Activated naive CD8-positive, alpha-beta T cell treated with anti-CD3 and anti-CD28 coated beads, Interleukin-2, amount 10 ng/mL, durations not matched to agents 7 days and 5 days (primary cell): ENCODE measurements around the gene AWAT1. TPM values are rescaled to one million over a fixed set of nuclear protein-coding genes. Genes with fewer than 3 reads are reported as not detected.
A peak's percentile ranks its signal among the peaks of the same experiment; 100 is the strongest.
"Not testable (repeated sequence)": the region's sequence is repeated elsewhere in the genome, so short reads cannot be mapped to it uniquely, and the experiment has no call there.

ENCODE experiments used
- ATAC-seq: fragments of 150-1000 bp; cut with Tn5 transposase; one replicate; pipeline ENCODE4 v1.10.0; 2021; ENCODE audit warnings: low read depth, moderate library complexity
- POLR2A ChIA-PET: fragments of 350-600 bp; sonication (Branson Sonifier 250); formaldehyde crosslinking; loops from one replicate; lab custom pipeline; 2021; ENCODE audit warnings: antibody characterized with exemption; lab: Charles Lee
- DNase-seq: peaks from one replicate; pipeline ENCODE4 v3.0.0; 2021
- H3K27ac Mint-ChIP-seq: one replicate; pipeline ENCODE4 v1.8.0; 2022; ENCODE audit warnings: mild to moderate bottlenecking, mixed read lengths
- H3K27me3 Mint-ChIP-seq: one replicate; pipeline ENCODE4 v1.8.0; 2022; ENCODE audit warnings: mild to moderate bottlenecking, moderate library complexity, mixed read lengths
- H3K36me3 Mint-ChIP-seq: one replicate; pipeline ENCODE4 v1.8.0; 2021; ENCODE audit warnings: mild to moderate bottlenecking, mixed read lengths
- H3K4me1 Mint-ChIP-seq: one replicate; pipeline ENCODE4 v1.8.0; 2021; ENCODE audit warnings: mixed read lengths
- H3K4me3 Mint-ChIP-seq: one replicate; pipeline ENCODE4 v1.8.0; 2022; ENCODE audit warnings: mild to moderate bottlenecking, moderate library complexity, mixed read lengths
- H3K9me3 Mint-ChIP-seq: one replicate; pipeline ENCODE4 v1.8.0; 2021; ENCODE audit warnings: mixed read lengths
- total RNA-seq, 2 experiments: library from RNA; stranded (reverse); gene quantifications; one replicate each; pipeline ENCODE4 v1.2.3, GENCODE V29; 2021

The AWAT1 gene
- total RNA-seq, result not detected

DNA sequence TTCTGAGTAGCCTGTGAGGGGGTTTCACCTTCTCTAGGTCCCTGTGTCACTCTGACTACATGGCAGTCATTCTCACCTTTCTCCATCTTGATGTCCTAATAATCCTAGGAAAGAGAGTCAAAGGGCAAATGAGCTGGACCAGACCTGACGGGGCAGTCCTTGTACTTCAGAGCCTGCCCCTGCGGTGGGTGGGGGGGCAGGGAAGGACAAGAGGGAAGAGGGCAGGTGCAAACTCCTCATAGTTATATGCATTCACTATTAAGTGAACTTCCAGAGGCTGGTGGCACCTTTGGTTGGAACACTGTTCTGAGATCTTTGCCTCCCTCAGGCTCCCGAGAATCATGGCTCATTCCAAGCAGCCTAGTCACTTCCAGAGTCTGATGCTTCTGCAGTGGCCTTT is at the start of gene AWAT1:
AWAT1 (plus strand) TSS at position 301 of the 400 bp plus-strand sequence; CDS start at position 342, 41 bp downstream.
- no peak for ATAC-seq
- no peaks in the 10 kb centered on the region for H3K9me3 Mint-ChIP-seq
- POLR2A ChIA-PET, result no interaction called here
- H3K27ac Mint-ChIP-seq, result no peak within 1 kb of the TSS
- peaks cover 3% of the 10 kb centered on the region for H3K4me1 Mint-ChIP-seq
- H3K27me3 Mint-ChIP-seq, result no peaks in the 10 kb centered on the region
- H3K4me3 Mint-ChIP-seq, result no peak within 1 kb of the TSS
- H3K36me3 Mint-ChIP-seq, result no peaks in the 10 kb centered on the region
- no peak for DNase-seq

DNA sequence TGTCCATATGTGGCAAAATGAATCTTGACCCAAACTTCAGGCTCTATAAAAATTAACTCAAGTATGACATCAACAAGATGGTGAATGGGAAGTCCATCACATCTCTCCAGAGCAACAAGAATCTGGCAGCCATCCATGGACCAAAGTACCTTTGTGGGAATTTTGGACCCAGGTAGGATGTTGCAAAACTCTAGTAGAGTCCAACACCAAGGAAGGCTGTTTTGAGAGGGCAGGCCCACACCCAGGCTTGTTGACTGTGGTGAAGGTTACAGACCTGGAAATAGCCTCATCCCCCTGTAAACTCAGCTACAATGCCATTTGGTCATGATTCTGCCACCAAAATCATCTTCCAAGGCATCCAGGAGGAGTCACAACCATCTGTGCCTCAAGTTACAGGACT is 44.2 kb upstream of the AWAT1 start:
- H3K36me3 Mint-ChIP-seq, result no peaks in the 10 kb centered on the region
- no peak overlapping the region for H3K4me3 Mint-ChIP-seq
- H3K4me1 Mint-ChIP-seq, result no peaks in the 10 kb centered on the region
- peaks cover 18% of the 10 kb centered on the region for H3K27me3 Mint-ChIP-seq
- POLR2A ChIA-PET, result no interaction called here
- DNase-seq (no peak), ATAC-seq (no peak)
- H3K9me3 Mint-ChIP-seq, result no peaks in the 10 kb centered on the region
- no peak overlapping the region for H3K27ac Mint-ChIP-seq

GRCh38 chrX:70196961-70197720 is 37.3 kb upstream of the AWAT1 start:
- Mint-ChIP-seq H3K9me3 (no peaks in the 10 kb centered on the region), H3K4me3 (peak overlapping the region; percentile 61), H3K36me3 (no peaks in the 10 kb centered on the region), H3K27ac (no peak overlapping the region), H3K27me3 (peaks cover 8% of the 10 kb centered on the region), H3K4me1 (peaks cover 3% of the 10 kb centered on the region)
- ATAC-seq (peak; percentile 61), DNase-seq (peak; percentile 27)
- POLR2A ChIA-PET, result no interaction called here

DNA sequence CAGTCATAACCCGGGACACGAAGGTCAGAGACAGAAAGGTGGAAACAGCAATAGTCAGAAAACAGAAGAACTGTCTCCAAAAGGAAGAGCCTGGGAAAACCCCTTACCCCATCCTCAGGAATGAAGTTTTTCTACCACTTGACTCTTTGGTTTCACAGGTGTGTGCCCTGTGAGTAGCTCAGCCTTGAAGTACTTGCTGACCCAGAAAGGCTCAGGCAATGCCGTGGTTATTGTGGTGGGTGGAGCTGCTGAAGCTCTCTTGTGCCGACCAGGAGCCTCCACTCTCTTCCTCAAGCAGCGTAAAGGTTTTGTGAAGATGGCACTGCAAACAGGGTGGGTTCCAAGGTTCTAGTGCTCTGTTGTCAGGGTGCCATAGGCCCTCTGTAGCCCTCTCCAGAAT is 32.7 kb upstream of the AWAT1 start:
- Mint-ChIP-seq H3K27ac (no peak overlapping the region), H3K27me3 (no peaks in the 10 kb centered on the region), H3K4me1 (peaks cover 3% of the 10 kb centered on the region), H3K4me3 (no peak overlapping the region), H3K36me3 (no peaks in the 10 kb centered on the region), H3K9me3 (no peaks in the 10 kb centered on the region)
- ATAC-seq (no peak), DNase-seq (no peak)
- POLR2A ChIA-PET, result no interaction called here

DNA sequence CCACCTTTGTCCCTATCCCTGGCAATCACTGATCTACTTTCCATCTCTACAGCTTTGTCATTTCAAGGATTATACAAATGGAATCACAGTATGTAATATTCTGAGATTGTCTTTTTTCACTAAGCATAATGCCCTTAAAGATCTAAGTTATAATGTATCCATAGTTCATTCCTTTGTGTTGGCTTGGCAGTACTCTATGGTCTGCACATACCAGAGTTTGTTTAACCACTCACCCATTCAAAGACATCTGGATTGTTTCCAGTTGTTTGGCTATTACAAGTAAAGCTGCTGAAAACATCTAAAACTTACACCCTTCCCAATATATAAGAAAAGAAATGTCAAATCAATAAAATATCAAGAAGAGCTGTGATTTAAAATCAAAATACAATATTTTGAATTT is 26.0 kb upstream of the AWAT1 start:
- H3K27ac Mint-ChIP-seq, result no peak overlapping the region
- no peak for ATAC-seq

DNA sequence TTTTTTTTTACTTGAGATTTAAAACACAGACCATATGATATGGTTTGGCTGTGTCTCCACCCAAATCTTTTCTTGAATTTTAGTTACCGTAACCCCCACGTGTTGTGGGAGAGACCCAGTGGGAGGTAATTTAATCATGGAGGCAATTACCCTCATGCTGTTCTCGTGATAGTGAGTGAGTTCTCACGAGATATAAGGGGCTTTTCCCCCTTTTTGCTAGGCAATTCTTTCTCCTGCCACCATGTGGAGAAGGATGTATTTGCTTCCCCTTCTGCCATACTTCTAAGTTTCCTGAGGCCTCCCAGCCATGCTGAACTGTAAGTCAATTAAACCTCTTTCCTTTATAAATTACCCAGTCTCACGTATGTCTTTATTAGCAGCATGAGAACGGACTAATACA is 24.9 kb upstream of the AWAT1 start:
- H3K4me1 Mint-ChIP-seq, H3K27ac Mint-ChIP-seq, H3K4me3 Mint-ChIP-seq, ATAC-seq, POLR2A ChIA-PET, DNase-seq, H3K36me3 Mint-ChIP-seq, H3K9me3 Mint-ChIP-seq, H3K27me3 Mint-ChIP-seq: not testable (repeated sequence)

More for the DNA sequence above, 26.0 kb upstream of the AWAT1 start:
- Mint-ChIP-seq H3K4me3 (no peak overlapping the region), H3K9me3 (no peaks in the 10 kb centered on the region), H3K27me3 (peaks cover 7% of the 10 kb centered on the region), H3K4me1 (no peaks in the 10 kb centered on the region), H3K36me3 (no peaks in the 10 kb centered on the region)
- POLR2A ChIA-PET, result no interaction called here
- no peak for DNase-seq

GRCh38 chrX:70219938-70220764 is 14.3 kb upstream of the AWAT1 start:
- H3K27me3 Mint-ChIP-seq, result peaks cover 4% of the 10 kb centered on the region
- no peak overlapping the region for H3K27ac Mint-ChIP-seq
- ATAC-seq (no peak), DNase-seq (no peak)
- POLR2A ChIA-PET, result no interaction called here
- no peaks in the 10 kb centered on the region for H3K36me3 Mint-ChIP-seq
- H3K4me3 Mint-ChIP-seq, result no peak overlapping the region
- H3K9me3 Mint-ChIP-seq, result no peaks in the 10 kb centered on the region
- no peaks in the 10 kb centered on the region for H3K4me1 Mint-ChIP-seq

GRCh38 chrX:70226048-70226447 is 8.4 kb upstream of the AWAT1 start:
- Mint-ChIP-seq H3K27me3 (peaks cover 4% of the 10 kb centered on the region), H3K27ac (no peak overlapping the region), H3K36me3 (no peaks in the 10 kb centered on the region), H3K9me3 (no peaks in the 10 kb centered on the region), H3K4me1 (no peaks in the 10 kb centered on the region), H3K4me3 (no peak overlapping the region)
- POLR2A ChIA-PET, result no interaction called here
- no peak for ATAC-seq
- no peak for DNase-seq

DNA sequence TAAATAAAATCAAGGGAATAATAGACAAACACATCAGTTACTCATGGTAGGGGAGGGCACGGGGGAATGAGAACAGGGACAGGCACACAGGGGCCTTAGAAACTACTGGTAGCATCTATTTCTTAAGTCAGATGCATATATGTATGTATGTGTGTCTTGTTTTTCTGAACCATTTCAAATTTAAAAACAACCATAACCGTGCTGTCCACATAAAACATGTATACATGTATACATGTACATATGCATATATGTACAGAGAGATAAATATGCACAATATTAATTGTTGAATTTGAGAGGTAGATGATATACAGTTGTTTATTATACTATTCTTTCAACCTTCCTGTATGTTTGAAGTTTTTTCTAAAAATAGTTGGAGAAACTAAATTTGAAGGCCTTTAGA is 7.8 kb upstream of the AWAT1 start:
- POLR2A ChIA-PET, result no interaction called here
- H3K9me3 Mint-ChIP-seq, result no peaks in the 10 kb centered on the region
- no peak for ATAC-seq
- DNase-seq, result no peak
- no peaks in the 10 kb centered on the region for H3K36me3 Mint-ChIP-seq
- H3K4me3 Mint-ChIP-seq, result no peak overlapping the region
- no peak overlapping the region for H3K27ac Mint-ChIP-seq
- peaks cover 2% of the 10 kb centered on the region for H3K27me3 Mint-ChIP-seq
- no peaks in the 10 kb centered on the region for H3K4me1 Mint-ChIP-seq

DNA sequence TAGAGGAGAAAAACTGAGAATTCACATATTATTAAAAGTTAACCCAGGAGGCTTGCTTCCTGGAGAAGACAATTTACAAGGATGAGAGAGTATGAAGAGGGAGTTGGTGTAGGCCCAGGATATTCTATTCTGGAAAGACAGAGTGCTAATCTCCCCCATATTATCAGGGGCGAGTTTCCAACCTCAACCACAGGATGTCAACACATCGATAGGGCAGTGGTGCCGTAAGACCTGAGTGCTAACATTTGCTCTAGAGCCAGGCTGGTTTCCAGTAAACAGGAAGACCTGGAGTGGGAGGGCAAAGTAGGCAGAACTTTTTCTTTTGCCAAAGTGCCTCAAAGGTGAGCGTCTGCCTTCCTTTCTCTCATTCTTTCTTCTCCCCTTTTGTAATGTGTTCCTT is 2.8 kb upstream of the AWAT1 start:
- ATAC-seq, result no peak
- H3K9me3 Mint-ChIP-seq, result no peaks in the 10 kb centered on the region
- POLR2A ChIA-PET, result no interaction called here
- DNase-seq, result no peak
- peaks cover 3% of the 10 kb centered on the region for H3K4me1 Mint-ChIP-seq
- no peak overlapping the region for H3K27ac Mint-ChIP-seq
- H3K4me3 Mint-ChIP-seq, result no peak overlapping the region
- no peaks in the 10 kb centered on the region for H3K36me3 Mint-ChIP-seq
- H3K27me3 Mint-ChIP-seq, result no peaks in the 10 kb centered on the region

GRCh38 chrX:70240751-70241150 is 6.3 kb downstream of the AWAT1 start:
- POLR2A ChIA-PET, result no interaction called here

DNA sequence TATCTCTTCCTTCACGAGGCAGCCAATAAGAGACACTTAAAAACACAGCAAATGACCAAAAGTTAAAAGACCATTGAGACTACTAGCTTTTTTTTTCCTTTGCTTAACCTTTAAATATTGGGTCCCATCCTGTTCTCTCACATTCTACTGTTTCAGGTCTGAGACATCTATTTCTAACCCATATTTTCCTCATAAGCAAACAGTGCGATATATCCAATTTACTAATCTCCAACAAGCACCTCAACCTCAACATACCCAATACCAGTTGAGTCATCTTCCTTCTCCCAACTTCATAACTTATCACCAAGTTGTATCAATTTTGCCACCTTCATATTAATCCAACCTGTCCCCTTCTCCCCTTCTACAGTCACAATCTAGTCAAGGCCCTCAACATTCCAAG is 7.0 kb downstream of the AWAT1 start:
- H3K27me3 Mint-ChIP-seq, result no peaks in the 10 kb centered on the region
- H3K4me3 Mint-ChIP-seq, result no peak overlapping the region
- DNase-seq (no peak), ATAC-seq (no peak)
- no peaks in the 10 kb centered on the region for H3K4me1 Mint-ChIP-seq
- H3K27ac Mint-ChIP-seq, result no peak overlapping the region
- H3K36me3 Mint-ChIP-seq, result no peaks in the 10 kb centered on the region
- POLR2A ChIA-PET, result no interaction called here
- no peaks in the 10 kb centered on the region for H3K9me3 Mint-ChIP-seq

More at GRCh38 chrX:70240751-70241150, 6.3 kb downstream of the AWAT1 start:
- Mint-ChIP-seq H3K27me3 (no peaks in the 10 kb centered on the region), H3K4me1 (no peaks in the 10 kb centered on the region), H3K36me3 (no peaks in the 10 kb centered on the region), H3K4me3 (no peak overlapping the region), H3K9me3 (no peaks in the 10 kb centered on the region), H3K27ac (no peak overlapping the region)
- no peak for ATAC-seq
- no peak for DNase-seq

DNA sequence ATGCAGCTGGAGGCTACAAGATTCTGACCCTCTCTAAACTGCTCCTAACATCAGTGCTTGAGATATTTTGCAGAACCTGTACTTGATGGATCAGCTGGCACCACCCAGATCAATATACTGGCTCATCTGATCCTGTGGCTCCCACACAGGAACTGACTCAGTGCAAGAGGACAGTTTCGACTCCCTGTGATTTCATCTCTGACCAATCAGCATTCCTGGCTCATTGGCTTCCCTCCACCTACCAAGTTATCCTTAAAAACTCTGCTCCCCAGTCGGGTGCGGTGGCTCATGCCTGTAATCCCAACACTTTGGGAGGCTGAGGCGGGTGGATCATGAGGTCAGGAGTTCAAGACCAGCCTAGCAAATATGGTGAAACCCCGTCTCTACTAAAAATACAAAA is 9.1 kb downstream of the AWAT1 start:
- H3K36me3 Mint-ChIP-seq, H3K27ac Mint-ChIP-seq, DNase-seq, H3K9me3 Mint-ChIP-seq, ATAC-seq, POLR2A ChIA-PET, H3K27me3 Mint-ChIP-seq, H3K4me3 Mint-ChIP-seq, H3K4me1 Mint-ChIP-seq: not testable (repeated sequence)

GRCh38 chrX:70244881-70245280 is 10.4 kb downstream of the AWAT1 start:
- Mint-ChIP-seq H3K36me3 (no peaks in the 10 kb centered on the region), H3K9me3 (no peaks in the 10 kb centered on the region), H3K4me1 (no peaks in the 10 kb centered on the region), H3K4me3 (no peak overlapping the region), H3K27me3 (no peaks in the 10 kb centered on the region), H3K27ac (no peak overlapping the region)
- DNase-seq, result no peak
- no peak for ATAC-seq
- POLR2A ChIA-PET, result no interaction called here
